Neural progenitor cell (in vitro differentiated cells): ENCODE data around the gene ZNF57.

Experiments
- EZH2 ChIP-seq: fragments of 200-600 bp; sonication (generic); IDR thresholded peaks from 2 replicates; pipeline ENCODE4 v1.6.1; 2017; ENCODE audit warnings: antibody characterized with exemption, mild to moderate bottlenecking, moderate library complexity
- EZH2phosphoT487 ChIP-seq: fragments of 200-600 bp; sonication (generic); IDR thresholded peaks from 2 replicates; pipeline ENCODE4 v1.6.1; 2017; ENCODE audit warnings: antibody characterized with exemption
- TF ChIP-seq, protein P1 (sequence below): fragments of 200-600 bp; sonication (generic); IDR thresholded peaks from 2 replicates; pipeline ENCODE4 v1.5.1; 2017; ENCODE audit warnings: antibody characterized with exemption, mild to moderate bottlenecking

DNA sequence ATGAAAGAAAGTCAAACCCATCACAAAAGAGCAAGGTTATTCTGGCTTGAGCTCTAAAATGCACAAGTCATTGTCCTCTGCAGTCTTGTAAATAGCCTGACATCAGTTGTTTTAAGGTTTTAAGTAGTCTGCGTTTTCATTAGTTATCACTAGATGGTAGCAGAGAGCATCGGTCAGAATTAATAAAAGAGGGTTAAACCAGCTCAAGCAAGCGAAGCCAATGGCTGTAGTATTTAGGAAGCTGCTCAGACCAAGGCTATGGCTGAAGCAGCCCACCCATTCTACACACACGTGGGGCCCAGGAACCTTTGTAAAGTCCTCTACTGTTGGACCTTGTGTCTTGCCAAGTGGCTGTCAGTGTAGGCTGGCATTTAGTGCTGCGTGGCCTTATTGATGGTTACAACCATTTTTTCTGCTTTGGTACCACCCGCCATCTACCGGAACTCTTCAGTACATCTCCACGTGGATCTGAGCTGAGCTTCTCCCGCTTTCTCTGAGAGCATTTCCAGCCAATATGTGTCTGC is 13.3 kb upstream of the ZNF57 start:
- no peak for TF ChIP-seq EZH2
- TF ChIP-seq, protein P1, sequence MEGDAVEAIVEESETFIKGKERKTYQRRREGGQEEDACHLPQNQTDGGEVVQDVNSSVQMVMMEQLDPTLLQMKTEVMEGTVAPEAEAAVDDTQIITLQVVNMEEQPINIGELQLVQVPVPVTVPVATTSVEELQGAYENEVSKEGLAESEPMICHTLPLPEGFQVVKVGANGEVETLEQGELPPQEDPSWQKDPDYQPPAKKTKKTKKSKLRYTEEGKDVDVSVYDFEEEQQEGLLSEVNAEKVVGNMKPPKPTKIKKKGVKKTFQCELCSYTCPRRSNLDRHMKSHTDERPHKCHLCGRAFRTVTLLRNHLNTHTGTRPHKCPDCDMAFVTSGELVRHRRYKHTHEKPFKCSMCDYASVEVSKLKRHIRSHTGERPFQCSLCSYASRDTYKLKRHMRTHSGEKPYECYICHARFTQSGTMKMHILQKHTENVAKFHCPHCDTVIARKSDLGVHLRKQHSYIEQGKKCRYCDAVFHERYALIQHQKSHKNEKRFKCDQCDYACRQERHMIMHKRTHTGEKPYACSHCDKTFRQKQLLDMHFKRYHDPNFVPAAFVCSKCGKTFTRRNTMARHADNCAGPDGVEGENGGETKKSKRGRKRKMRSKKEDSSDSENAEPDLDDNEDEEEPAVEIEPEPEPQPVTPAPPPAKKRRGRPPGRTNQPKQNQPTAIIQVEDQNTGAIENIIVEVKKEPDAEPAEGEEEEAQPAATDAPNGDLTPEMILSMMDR, result peak; percentile 66
- TF ChIP-seq EZH2phosphoT487, result no peak
